Measurements from ENCODE around the gene CPPED1. TPM values are rescaled to one million over a fixed set of nuclear protein-coding genes. Genes with fewer than 3 reads are reported as not detected.

Gene CPPED1
- total and polyA plus RNA-seq, 4 donors, result 10.4 to 29.1 (median 23.0) TPM

DNA sequence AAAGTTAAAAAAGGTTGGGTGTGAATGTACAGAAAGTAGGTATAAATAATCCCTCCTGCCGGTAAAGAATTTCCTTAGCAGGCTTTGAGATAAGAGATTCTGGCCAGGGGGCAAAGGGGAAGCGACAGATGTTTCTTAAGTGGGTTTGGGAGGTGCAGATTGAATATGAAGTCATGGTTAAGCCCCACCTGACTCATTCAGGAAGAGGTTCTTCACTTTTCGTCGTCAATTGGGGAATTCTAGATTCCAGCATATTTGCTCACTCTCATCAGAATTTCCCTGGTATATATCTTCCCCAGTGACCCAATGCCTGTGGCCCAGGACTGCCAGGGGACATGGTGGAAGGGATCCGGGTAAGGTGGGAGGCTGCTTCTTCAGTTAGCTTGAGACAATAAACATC is 127.8 kb downstream of the CPPED1 start (continued):
- TF ChIP-seq, protein P1, sequence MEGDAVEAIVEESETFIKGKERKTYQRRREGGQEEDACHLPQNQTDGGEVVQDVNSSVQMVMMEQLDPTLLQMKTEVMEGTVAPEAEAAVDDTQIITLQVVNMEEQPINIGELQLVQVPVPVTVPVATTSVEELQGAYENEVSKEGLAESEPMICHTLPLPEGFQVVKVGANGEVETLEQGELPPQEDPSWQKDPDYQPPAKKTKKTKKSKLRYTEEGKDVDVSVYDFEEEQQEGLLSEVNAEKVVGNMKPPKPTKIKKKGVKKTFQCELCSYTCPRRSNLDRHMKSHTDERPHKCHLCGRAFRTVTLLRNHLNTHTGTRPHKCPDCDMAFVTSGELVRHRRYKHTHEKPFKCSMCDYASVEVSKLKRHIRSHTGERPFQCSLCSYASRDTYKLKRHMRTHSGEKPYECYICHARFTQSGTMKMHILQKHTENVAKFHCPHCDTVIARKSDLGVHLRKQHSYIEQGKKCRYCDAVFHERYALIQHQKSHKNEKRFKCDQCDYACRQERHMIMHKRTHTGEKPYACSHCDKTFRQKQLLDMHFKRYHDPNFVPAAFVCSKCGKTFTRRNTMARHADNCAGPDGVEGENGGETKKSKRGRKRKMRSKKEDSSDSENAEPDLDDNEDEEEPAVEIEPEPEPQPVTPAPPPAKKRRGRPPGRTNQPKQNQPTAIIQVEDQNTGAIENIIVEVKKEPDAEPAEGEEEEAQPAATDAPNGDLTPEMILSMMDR (IDR thresholded peaks at IDR 0.05; ENCODE audit: low read depth, low read length, missing input control), result no peak
- no peak for TF ChIP-seq HNF4A (conservative IDR thresholded peaks at IDR 0.05)
- TF ChIP-seq RXRA (IDR thresholded peaks at IDR 0.05), result no peak

DNA sequence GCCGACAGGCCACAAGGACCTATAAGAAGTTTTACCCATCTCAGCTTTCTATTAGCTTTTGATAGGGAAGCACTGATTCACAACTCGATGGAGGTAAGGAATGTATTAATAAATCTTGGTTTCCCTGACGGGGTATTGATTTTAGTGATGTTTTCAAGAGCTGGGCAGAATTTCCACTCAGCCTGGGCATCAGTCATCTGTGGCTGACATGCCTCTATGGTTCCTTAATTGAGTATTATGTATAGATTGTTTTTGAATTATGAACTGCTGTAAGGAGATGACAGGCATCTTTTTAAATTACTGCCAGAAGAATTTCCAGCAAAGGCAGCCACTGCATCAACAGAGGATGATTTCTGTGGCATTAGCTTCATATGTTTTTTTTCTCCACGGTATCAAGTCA is 128.6 kb downstream of the CPPED1 start:
- no peak for DNase-seq (ENCODE audit: low spot score)
- H3K27ac ChIP-seq (ENCODE audit: low read depth in 1 of 2, low read length in 2 of 2), result no peak overlapping the region
- H3K4me3 ChIP-seq (ENCODE audit: low read depth in 1 of 3, low read length in 3 of 3), result no peak overlapping the region
- H3K36me3 ChIP-seq (ENCODE audit: control insufficient read depth in 4 of 4, insufficient read depth in 3 of 4, low read depth in 1 of 4, low read length in 3 of 4), result peaks cover 0 to 8% (median 1%) of the 10 kb centered on the region in 4 donors
- no peak overlapping the region for H3K9ac ChIP-seq (ENCODE audit: low read depth in 1 of 2, low read length in 2 of 2)
- H3K9me3 ChIP-seq (ENCODE audit: control insufficient read depth in 4 of 4, low read length in 3 of 4), result no peaks in the 10 kb centered on the region
- no peaks in the 10 kb centered on the region for H3K4me1 ChIP-seq (ENCODE audit: control insufficient read depth in 4 of 4, insufficient read depth in 4 of 4, low read length in 3 of 4)
- H3K27me3 ChIP-seq (ENCODE audit: control insufficient read depth in 4 of 4, insufficient read depth in 4 of 4, low read length in 3 of 4), result no peaks in the 10 kb centered on the region
- WGBS, result 88% methylated on average over 4 of the region's 4 CpGs
- TF ChIP-seq, protein P1 (IDR thresholded peaks at IDR 0.05; ENCODE audit: low read depth, low read length, missing input control), result no peak
- TF ChIP-seq GABPA (IDR thresholded peaks at IDR 0.05 in 1 of 2, conservative IDR thresholded peaks at IDR 0.05 in 1 of 2) (no peak), EGR1 (IDR thresholded peaks at IDR 0.05; ENCODE audit: low read depth in 2 of 2) (no peak), RAD21 (IDR thresholded peaks at IDR 0.05) (no peak), HNF4G (IDR thresholded peaks at IDR 0.05) (no peak), SP1 (IDR thresholded peaks at IDR 0.05) (no peak), FOXA2 (IDR thresholded peaks at IDR 0.05) (no peak), HNF4A (conservative IDR thresholded peaks at IDR 0.05) (no peak), RXRA (IDR thresholded peaks at IDR 0.05) (no peak), FOXA1 (IDR thresholded peaks at IDR 0.05) (no peak)
- TF ChIP-seq, protein P2, sequence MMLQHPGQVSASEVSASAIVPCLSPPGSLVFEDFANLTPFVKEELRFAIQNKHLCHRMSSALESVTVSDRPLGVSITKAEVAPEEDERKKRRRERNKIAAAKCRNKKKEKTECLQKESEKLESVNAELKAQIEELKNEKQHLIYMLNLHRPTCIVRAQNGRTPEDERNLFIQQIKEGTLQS (IDR thresholded peaks at IDR 0.05), result no peak

DNA sequence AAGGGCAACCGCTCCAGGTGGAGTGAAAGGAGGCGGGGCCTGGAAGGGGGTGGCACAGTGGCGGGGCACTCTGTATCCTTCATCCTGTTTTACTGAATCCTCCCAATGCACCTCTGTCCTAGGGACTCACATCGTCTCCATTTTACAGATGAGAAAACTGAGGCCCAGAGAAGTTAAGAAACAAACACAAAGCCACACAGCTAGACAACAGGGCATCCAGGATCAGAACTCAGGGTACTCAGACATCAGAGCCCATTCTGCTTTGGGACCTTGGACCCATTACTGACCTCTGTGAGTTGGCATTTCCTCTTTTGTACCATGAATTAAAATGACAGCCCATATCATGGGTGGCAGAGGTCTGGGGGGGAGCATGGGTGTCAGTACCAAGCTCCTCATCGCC is 129.2 kb downstream of the CPPED1 start:
- H3K27me3 ChIP-seq (ENCODE audit: control insufficient read depth in 4 of 4, insufficient read depth in 4 of 4, low read length in 3 of 4), result no peaks in the 10 kb centered on the region
- DNase-seq (ENCODE audit: low spot score), result no peak
- H3K4me3 ChIP-seq (ENCODE audit: low read depth in 1 of 3, low read length in 3 of 3), result no peak overlapping the region
- no peak for TF ChIP-seq GABPA (IDR thresholded peaks at IDR 0.05 in 1 of 2, conservative IDR thresholded peaks at IDR 0.05 in 1 of 2)
- TF ChIP-seq RXRA (IDR thresholded peaks at IDR 0.05), result no peak
- TF ChIP-seq, protein P2 (IDR thresholded peaks at IDR 0.05), result no peak
- TF ChIP-seq JUND (IDR thresholded peaks at IDR 0.05), result no peak
- TF ChIP-seq HNF4A (conservative IDR thresholded peaks at IDR 0.05), result no peak
- TF ChIP-seq REST (IDR thresholded peaks at IDR 0.05), result no peak
- TF ChIP-seq ZBTB33 (IDR thresholded peaks at IDR 0.05), result no peak
- TF ChIP-seq FOXA1 (IDR thresholded peaks at IDR 0.05), result no peak
- no peaks in the 10 kb centered on the region for H3K4me1 ChIP-seq (ENCODE audit: control insufficient read depth in 4 of 4, insufficient read depth in 4 of 4, low read length in 3 of 4)
- no peak overlapping the region for H3K9ac ChIP-seq (ENCODE audit: low read depth in 1 of 2, low read length in 2 of 2)
- H3K9me3 ChIP-seq (ENCODE audit: control insufficient read depth in 4 of 4, low read length in 3 of 4), result no peaks in the 10 kb centered on the region
- WGBS, result 97% methylated on average over 5 of the region's 5 CpGs
- H3K27ac ChIP-seq (ENCODE audit: low read depth in 1 of 2, low read length in 2 of 2), result no peak overlapping the region
- H3K36me3 ChIP-seq (ENCODE audit: control insufficient read depth in 4 of 4, insufficient read depth in 3 of 4, low read depth in 1 of 4, low read length in 3 of 4), result peaks cover 0 to 5% (median 2%) of the 10 kb centered on the region in 4 donors
